Stimulated activated CD8-positive, alpha-beta memory T cell treated with anti-CD3 and anti-CD28 coated beads, Interleukin-2, amount 100 ng/mL, for 1 hour (primary cell): Measurements from ENCODE around the gene CERT1.

ENCODE experiments used
- DNase-seq, 2 donors: peaks; one replicate each; pipeline ENCODE4 v3.0.0-alpha.2; 2020; ENCODE audit warnings: low read depth in 2 of 2

CERT1 gene

GRCh38 chr5:75473463-75473862 lies 38.0 kb downstream of the CERT1 start:
- no peak for DNase-seq

- no peak for DNase-seq
Observed at GRCh38 chr5:75472973-75473372, 38.5 kb downstream of the CERT1 start.

GRCh38 chr5:75471193-75471592 lies 40.2 kb downstream of the CERT1 start:
- no peak for DNase-seq

GRCh38 chr5:75469017-75469416 lies 42.4 kb downstream of the CERT1 start:
- no peak for DNase-seq

GRCh38 chr5:75468593-75468992 lies 42.8 kb downstream of the CERT1 start:
- DNase-seq = no peak

- no peak for DNase-seq
Observed at GRCh38 chr5:75466006-75466716, 45.3 kb downstream of the CERT1 start.

GRCh38 chr5:75465480-75465879 lies 45.9 kb downstream of the CERT1 start:
- DNase-seq = no peak

GRCh38 chr5:75463726-75464125 lies 47.7 kb downstream of the CERT1 start:
- DNase-seq = no peak

GRCh38 chr5:75461679-75462078 lies 49.8 kb downstream of the CERT1 start:
- DNase-seq = no peak

- no peak for DNase-seq
Observed at GRCh38 chr5:75460942-75461610, 50.4 kb downstream of the CERT1 start.

- no peak for DNase-seq
Observed at GRCh38 chr5:75460532-75460931, 50.9 kb downstream of the CERT1 start.

GRCh38 chr5:75457691-75458090 lies 53.7 kb downstream of the CERT1 start:
- DNase-seq = no peak

- no peak for DNase-seq
Observed at GRCh38 chr5:75457161-75457560, 54.3 kb downstream of the CERT1 start.

GRCh38 chr5:75450069-75450468 lies 61.4 kb downstream of the CERT1 start:
- no peak for DNase-seq

- no peak for DNase-seq
Observed at GRCh38 chr5:75446068-75446467, 65.4 kb downstream of the CERT1 start.

GRCh38 chr5:75441560-75441959 lies 69.9 kb downstream of the CERT1 start:
- no peak for DNase-seq

- DNase-seq = no peak
Observed at GRCh38 chr5:75439276-75439675, 72.2 kb downstream of the CERT1 start.

GRCh38 chr5:75438722-75439121 lies 72.7 kb downstream of the CERT1 start:
- DNase-seq = no peak

GRCh38 chr5:75435096-75435495 lies 76.3 kb downstream of the CERT1 start:
- DNase-seq = no peak

- DNase-seq = no peak
Observed at GRCh38 chr5:75433814-75434506, 77.5 kb downstream of the CERT1 start.

GRCh38 chr5:75414241-75414640 lies 97.2 kb downstream of the CERT1 start:
- DNase-seq = no peak

- DNase-seq = no peak
Observed at GRCh38 chr5:75412111-75412990, 99.1 kb downstream of the CERT1 start.
